HG03066 (cell line): ENCODE measurements around the gene USP17L19.
"Not testable (repeated sequence)": the region's sequence is repeated elsewhere in the genome, so short reads cannot be mapped to it uniquely, and the experiment has no call there.

Source experiments
- ATAC-seq: cut with Tn5 transposase; IDR thresholded peaks from one replicate; pipeline ENCODE4 v1.9.1; 2021; ENCODE audit warnings: low read depth; ENCODE audit not compliant: unreplicated experiment

The USP17L19 gene

DNA sequence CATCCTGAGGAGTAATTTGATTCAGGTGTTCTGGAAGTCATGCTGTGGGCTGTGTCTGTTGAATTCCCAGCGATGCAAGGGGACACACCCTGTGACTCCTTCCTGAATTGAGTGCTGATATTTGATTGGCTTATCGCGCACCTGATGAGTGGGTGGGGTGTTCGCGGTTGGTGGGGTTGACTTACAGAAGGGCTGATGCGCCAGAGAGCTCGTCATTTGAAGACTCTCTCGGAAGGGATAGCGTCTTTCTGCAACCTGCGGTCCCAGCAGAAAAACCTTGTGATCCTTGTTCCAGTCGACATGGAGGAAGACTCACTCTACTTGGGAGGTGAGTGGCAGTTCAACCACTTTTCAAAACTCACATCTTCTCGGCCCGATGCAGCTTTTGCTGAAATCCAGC lies at the start of gene USP17L19:
Gene USP17L19, plus strand, starts transcription at position 301 of the 400 bp plus-strand sequence. Its CDS starts 0 bp downstream, at position 301.
- not testable (repeated sequence) for ATAC-seq

DNA sequence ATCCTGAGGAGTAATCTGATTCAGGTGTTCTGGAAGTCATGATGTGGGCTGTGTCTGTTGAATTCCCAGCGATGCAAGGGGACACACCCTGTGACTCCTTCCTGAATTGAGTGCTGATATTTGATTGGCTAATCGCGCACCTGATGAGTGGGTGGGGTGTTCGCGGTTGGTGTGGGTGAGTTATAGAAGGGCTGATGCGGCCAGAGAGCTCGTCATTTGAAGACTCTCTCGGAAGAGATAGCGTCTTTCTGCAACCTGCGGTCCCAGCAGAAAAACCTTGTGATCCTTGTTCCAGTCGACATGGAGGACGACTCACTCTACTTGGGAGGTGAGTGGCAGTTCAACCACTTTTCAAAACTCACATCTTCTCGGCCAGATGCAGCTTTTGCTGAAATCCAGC lies 42.8 kb upstream of the USP17L19 start, which contains the start of gene USP17L10:
Gene USP17L10, plus strand, starts transcription at position 301 of the 400 bp plus-strand sequence. Its CDS starts 0 bp downstream, at position 301.
- not testable (repeated sequence) for ATAC-seq

DNA sequence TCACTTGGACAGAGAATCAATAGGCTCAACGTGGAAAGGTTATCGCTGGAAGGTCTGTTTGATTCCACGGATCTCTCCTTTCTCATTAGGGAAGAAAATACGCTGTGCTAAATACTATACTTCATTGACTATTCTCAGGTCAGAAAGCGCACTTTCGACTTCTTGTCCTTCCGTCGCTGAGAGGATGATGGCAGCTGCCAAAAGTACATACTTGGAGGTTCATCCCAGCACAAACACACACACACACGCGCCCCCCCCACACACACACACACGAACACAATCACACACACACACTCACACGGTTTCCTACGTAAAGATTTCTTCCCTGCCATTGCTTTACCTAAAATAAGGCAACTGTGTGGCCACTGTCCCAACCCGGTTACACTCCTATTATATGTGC lies 38.5 kb upstream of the USP17L19 start:
- ATAC-seq: not testable (repeated sequence)

- not testable (repeated sequence) for ATAC-seq
These were observed 38.1 kb upstream of the USP17L19 start, which contains the start of gene USP17L11 for GRCh38 chr4:9215105-9215504. TSS of gene USP17L11 (plus strand) at chr4:9215405. CDS start at chr4:9215405, 0 bp downstream.

GRCh38 chr4:9219852-9220251 lies 33.3 kb upstream of the USP17L19 start, which contains the start of gene USP17L12:
TSS of gene USP17L12 (plus strand) at chr4:9220152. CDS start at chr4:9220152, 0 bp downstream.
- not testable (repeated sequence) for ATAC-seq

- ATAC-seq: not testable (repeated sequence)
These were observed 28.6 kb upstream of the USP17L19 start, which contains the start of gene USP17L13 for GRCh38 chr4:9224596-9224995. TSS of gene USP17L13 (plus strand) at chr4:9224896. CDS start at chr4:9224896, 0 bp downstream.

DNA sequence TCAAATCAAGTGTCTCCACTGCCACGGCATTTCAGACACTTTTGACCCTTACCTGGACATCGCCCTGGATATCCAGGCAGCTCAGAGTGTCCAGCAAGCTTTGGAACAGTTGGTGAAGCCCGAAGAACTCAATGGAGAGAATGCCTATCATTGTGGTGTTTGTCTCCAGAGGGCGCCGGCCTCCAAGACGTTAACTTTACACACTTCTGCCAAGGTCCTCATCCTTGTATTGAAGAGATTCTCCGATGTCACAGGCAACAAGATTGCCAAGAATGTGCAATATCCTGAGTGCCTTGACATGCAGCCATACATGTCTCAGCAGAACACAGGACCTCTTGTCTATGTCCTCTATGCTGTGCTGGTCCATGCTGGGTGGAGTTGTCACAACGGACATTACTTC lies 22.9 kb upstream of the USP17L19 start:
- not testable (repeated sequence) for ATAC-seq

DNA sequence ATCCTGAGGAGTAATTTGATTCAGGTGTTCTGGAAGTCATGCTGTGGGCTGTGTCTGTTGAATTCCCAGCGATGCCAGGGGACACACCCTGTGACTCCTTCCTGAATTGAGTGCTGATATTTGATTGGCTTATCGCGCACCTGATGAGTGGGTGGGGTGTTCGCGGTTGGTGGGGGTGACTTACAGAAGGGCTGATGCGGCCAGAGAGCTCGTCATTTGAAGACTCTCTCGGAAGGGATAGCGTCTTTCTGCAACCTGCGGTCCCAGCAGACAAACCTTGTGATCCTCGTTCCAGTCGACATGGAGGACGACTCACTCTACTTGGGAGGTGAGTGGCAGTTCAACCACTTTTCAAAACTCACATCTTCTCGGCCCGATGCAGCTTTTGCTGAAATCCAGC lies 19.1 kb upstream of the USP17L19 start, which contains the start of gene USP17L15:
Gene USP17L15, plus strand, starts transcription at position 301 of the 400 bp plus-strand sequence. Its CDS starts 0 bp downstream, at position 301.
- ATAC-seq: not testable (repeated sequence)

DNA sequence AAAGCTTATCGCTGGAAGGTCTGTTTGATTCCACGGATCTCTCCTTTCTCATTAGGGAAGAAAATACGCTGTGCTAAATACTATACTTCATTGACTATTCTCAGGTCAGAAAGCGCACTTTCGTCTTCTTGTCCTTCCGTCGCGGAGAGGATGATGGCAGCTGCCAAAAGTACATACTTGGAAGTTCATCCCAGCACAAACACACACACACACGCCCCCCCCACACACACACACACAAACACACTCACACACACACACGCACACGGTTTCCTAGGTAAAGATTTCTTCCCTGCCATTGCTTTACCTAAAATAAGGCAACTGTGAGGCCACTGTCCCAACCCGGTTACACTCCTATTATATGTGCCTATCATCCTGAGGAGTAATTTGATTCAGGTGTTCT lies 14.7 kb upstream of the USP17L19 start:
- ATAC-seq: not testable (repeated sequence)

DNA sequence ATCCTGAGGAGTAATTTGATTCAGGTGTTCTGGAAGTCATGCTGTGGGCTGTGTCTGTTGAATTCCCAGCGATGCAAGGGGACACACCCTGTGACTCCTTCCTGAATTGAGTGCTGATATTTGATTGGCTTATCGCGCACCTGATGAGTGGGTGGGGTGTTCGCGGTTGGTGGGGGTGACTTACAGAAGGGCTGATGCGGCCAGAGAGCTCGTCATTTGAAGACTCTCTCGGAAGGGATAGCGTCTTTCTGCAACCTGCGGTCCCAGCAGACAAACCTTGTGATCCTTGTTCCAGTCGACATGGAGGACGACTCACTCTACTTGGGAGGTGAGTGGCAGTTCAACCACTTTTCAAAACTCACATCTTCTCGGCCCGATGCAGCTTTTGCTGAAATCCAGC lies 9.6 kb upstream of the USP17L19 start, which contains the start of gene USP17L17:
Gene USP17L17, plus strand, starts transcription at position 301 of the 400 bp plus-strand sequence. Its CDS starts 0 bp downstream, at position 301.
- not testable (repeated sequence) for ATAC-seq

- ATAC-seq: not testable (repeated sequence)
These were observed 5.1 kb upstream of the USP17L19 start, which contains the start of gene USP17L18 for GRCh38 chr4:9247953-9248680. TSS of gene USP17L18 (plus strand) at chr4:9248630. CDS start at chr4:9248630, 0 bp downstream.

DNA sequence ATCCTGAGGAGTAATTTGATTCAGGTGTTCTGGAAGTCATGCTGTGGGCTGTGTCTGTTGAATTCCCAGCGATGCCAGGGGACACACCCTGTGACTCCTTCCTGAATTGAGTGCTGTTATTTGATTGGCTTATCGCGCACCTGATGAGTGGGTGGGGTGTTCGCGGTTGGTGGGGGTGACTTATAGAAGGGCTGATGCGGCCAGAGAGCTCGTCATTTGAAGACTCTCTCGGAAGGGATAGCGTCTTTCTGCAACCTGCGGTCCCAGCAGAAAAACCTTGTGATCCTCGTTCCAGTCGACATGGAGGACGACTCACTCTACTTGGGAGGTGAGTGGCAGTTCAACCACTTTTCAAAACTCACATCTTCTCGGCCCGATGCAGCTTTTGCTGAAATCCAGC lies 4.6 kb downstream of the USP17L19 start, which contains the start of gene USP17L20:
Gene USP17L20, plus strand, starts transcription at position 301 of the 400 bp plus-strand sequence. Its CDS starts 0 bp downstream, at position 301.
- ATAC-seq: not testable (repeated sequence)

DNA sequence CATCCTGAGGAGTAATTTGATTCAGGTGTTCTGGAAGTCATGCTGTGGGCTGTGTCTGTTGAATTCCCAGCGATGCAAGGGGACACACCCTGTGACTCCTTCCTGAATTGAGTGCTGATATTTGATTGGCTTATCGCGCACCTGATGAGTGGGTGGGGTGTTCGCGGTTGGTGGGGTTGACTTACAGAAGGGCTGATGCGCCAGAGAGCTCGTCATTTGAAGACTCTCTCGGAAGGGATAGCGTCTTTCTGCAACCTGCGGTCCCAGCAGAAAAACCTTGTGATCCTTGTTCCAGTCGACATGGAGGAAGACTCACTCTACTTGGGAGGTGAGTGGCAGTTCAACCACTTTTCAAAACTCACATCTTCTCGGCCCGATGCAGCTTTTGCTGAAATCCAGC lies 9.4 kb downstream of the USP17L19 start, which contains the start of gene USP17L21:
Gene USP17L21, plus strand, starts transcription at position 301 of the 400 bp plus-strand sequence. Its CDS starts 0 bp downstream, at position 301.
- not testable (repeated sequence) for ATAC-seq

DNA sequence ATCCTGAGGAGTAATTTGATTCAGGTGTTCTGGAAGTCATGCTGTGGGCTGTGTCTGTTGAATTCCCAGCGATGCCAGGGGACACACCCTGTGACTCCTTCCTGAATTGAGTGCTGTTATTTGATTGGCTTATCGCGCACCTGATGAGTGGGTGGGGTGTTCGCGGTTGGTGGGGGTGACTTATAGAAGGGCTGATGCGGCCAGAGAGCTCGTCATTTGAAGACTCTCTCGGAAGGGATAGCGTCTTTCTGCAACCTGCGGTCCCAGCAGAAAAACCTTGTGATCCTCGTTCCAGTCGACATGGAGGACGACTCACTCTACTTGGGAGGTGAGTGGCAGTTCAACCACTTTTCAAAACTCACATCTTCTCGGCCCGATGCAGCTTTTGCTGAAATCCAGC lies 14.1 kb downstream of the USP17L19 start, which contains the start of gene USP17L22:
Gene USP17L22, plus strand, starts transcription at position 301 of the 400 bp plus-strand sequence. Its CDS starts 0 bp downstream, at position 301.
- not testable (repeated sequence) for ATAC-seq

DNA sequence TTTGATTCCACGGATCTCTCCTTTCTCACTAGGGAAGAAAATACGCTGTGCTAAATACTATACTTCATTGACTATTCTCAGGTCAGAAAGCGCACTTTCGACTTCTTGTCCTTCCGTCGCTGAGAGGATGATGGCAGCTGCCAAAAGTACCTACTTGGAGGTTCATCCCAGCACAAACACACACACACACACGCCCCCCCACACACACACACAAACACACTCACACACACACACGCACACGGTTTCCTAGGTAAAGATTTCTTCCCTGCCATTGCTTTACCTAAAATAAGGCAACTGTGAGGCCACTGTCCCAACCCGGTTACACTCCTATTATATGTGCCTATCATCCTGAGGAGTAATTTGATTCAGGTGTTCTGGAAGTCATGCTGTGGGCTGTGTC lies 18.5 kb downstream of the USP17L19 start:
- ATAC-seq: not testable (repeated sequence)
